C4-2B (cell line): ENCODE measurements around the gene PDE4D.

Source experiments
- CTCF ChIP-seq: fragments of 450-650 bp; conservative IDR thresholded peaks from 2 replicates; pipeline ENCODE4 v1.5.1; 2017; ENCODE audit warnings: mild to moderate bottlenecking
- ZFX ChIP-seq: fragments of 450-650 bp; IDR thresholded peaks from 2 replicates; pipeline ENCODE4 v1.6.1; 2017

GRCh38 chr5:59193616-59194319 lies 699.8 kb downstream of the PDE4D start:
- TF ChIP-seq CTCF (no peak), ZFX (no peak)
